Stimulated activated CD4-positive, alpha-beta T cell treated with anti-CD3 and anti-CD28 coated beads, Interleukin-1b, Interleukin-23, amount 100 ng/mL, for 24 hours (primary cell): ENCODE measurements around the gene OSBPL6.
"Not testable (repeated sequence)": the region's sequence is repeated elsewhere in the genome, so short reads cannot be mapped to it uniquely, and the experiment has no call there.

ENCODE experiments used
- DNase-seq, 4 experiments: peaks; one replicate each; pipeline ENCODE4 v3.0.0-alpha.2; 2020; ENCODE audit warnings: low read depth in 4 of 4, low spot score in 1 of 4

OSBPL6 gene

GRCh38 chr2:178333851-178334250 lies 139.5 kb downstream of the OSBPL6 start:
- DNase-seq = no peak

DNA sequence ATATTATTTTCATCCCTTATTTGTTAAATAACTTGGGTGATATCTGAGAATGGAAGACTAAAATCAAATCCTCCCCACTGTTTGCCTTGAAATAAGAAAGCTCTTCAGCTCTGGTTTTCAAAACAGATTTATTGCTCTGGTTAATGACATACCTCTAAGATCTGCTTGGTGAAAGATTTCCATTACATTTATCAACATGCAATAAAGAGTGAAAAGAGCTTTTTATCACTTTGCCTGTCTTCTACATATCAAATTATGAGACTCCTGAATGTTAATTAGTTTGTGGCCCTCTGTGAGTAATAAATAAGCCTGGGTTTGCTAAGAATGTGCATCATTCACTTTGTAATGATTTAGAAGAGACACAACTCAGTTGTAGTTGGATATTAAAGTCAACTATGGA lies 140.9 kb downstream of the OSBPL6 start:
- no peak for DNase-seq

DNA sequence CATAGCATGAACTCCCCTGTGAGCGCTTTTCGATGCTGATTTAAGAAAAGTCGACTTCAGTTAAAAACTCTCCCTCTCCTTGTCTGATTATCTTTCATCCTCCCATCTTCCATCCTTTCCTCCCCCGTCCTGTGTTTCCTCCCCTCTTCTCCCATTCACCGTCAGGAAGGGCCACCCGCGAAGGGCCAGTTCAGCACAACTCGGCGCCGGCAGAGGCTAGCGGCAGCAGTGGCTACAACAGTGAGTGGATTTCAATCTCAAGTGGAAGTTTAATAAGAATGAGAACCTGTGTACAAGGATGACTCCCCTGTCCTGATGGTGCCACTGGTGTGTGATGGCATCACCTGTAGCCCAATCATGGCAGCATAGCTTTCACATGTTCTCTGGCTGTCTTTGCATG lies 149.8 kb downstream of the OSBPL6 start:
- DNase-seq = no peak

GRCh38 chr2:178345951-178346350 lies 151.6 kb downstream of the OSBPL6 start:
- DNase-seq = no peak

GRCh38 chr2:178350051-178350450 lies 155.7 kb downstream of the OSBPL6 start:
- no peak for DNase-seq

DNA sequence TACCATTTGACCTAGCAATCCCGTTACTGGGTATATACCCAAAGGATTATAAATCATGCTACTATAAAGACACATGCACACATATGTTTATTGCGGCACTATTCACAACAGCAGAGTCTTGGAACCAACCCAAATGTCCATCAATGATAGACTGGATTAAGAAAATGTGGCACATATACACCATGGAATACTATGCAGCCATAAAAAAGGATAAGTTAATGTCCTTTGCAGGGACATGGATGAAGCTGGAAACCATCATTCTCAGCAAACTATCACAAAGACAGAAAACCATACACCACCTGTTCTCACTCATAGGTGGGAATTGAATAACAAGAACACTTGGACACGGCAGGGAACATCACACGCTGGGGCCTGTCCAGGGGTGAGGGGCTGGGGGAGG lies 163.4 kb downstream of the OSBPL6 start:
- not testable (repeated sequence) for DNase-seq

GRCh38 chr2:178359192-178359912 lies 165.0 kb downstream of the OSBPL6 start:
- no peak for DNase-seq

GRCh38 chr2:178361588-178361987 lies 167.3 kb downstream of the OSBPL6 start:
- DNase-seq = no peak

DNA sequence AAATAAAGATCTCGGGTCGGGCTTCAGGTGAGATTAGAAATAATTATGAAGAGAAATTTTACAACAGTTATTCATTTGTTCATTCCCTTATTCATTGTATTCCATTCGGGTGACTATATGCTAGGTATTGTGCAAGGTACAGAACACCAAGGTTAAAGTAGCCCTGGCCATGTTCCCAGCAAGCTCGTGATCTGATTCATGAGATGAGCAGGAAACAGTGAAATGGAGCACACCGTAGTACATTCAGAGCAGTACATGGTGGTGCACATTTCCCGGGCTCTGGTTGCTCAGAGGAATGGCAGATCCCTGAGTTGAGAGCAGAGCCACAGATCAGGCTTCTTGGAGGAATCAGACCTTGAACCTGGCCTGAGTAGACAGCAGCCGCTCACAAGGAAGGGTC lies 168.9 kb downstream of the OSBPL6 start:
- no peak for DNase-seq

- DNase-seq = no peak
These were observed 170.8 kb downstream of the OSBPL6 start for GRCh38 chr2:178365116-178365515.

DNA sequence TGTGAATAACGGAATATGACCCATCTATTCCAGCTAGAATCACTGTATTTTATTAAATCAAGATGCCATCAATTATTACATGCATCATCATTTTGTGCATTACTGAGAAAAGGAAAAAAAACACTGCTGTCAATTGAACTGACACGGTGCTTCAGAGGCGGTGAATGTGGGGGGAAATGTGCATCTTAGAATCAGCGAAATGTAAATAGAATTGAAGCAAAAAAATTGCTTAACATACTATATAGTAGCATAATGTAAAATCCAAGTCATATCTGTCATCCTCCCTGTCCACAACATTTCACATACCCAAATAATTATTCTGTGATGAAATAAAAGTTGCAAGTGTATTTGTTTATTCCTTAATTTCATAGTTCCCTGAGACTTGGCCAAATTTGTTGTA lies 172.1 kb downstream of the OSBPL6 start:
- no peak for DNase-seq

DNA sequence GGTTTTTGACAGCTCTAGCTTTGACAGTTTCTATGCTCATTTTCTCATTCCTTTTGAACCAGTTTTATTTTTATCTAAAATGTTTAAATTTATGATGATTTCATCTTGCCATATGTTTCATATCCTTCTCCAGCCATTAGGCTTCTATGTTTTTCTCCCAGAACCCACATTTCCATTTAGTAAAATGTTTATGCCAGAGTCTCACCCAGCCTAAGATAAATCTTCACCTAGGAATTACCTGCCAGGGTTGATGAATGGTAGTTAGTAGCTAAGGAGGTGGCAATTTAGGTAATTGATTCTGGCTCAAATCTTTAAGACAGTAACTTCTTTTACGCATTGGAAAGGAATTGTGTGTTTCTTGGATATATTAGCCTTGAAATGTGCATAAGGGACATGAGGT lies 173.0 kb downstream of the OSBPL6 start:
- DNase-seq = no peak

DNA sequence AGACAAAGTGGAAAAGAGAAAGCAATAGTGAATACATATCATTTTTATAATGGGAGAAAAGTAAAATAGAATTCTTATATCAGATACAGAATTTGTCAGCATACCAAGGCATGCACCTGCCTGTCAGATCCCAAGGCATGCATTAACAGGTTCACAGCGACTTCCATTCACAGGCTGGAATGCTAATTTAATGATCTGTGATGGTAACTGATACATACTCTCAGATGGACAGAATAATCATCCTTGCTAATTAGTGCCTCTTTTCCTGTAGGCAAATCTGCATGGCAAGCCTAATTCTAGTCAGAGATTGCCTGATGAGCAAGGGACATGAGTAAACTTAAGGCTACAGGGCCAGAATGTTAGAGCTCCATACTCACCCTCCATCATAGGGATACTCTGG lies 180.6 kb downstream of the OSBPL6 start:
- DNase-seq = no peak

DNA sequence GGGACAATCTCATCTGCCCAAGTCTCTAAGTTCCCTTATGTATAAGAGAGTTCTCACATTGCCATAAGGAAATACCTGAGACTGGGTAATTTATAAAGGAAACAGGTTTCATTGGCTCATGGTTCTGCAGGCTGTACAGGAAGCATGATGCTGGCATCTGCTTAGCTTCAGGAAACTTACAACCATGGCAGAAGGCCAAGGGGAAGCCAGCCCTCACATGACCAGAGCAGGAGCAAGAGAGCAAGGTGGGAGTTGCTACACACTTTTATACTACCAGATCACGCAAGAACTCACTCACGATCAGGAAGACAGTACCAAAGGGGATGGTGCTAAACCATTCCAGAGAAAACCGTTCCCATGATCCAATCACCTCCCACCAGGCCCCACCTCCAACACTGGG lies 182.7 kb downstream of the OSBPL6 start:
- DNase-seq = no peak

DNA sequence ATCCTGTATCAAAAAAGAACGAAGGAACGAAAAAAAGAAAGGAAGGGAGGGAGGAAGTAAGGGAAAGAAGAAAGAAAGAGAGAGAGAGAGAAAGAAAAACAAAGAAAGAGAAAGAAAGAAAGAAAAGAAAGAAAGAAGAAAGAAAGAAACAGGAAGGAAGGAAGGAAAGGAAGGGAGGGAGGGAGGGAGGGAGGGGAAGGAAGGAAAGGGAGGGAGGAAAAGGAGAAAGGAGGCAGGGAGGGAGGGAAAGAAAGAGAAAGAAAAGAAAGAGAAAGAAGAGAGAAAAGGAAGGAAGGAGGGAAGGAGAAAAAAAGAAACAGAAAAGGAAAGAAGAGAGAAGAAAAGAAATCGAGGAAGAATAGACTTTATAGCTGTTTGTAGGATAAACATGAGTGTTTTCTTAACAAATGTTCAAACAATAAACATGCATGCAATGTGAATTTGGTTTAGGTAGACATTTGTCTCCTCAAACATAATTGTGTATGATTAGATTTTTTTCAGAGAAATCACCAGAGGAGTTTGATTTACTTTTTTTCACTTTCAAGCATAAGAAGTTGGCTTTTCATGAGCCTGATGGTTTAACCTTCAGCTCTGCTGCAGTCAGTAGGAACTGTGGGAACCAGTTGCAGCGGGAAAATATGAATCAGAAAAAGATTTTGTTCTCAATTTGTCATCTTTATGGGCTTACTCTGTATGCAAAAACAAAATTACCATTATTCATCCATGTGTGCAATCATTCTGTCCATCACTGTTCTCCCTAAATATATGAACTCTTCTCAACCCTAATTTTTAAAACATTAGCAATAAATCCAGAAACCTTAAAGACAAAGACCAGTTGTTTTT lies 185.1 kb downstream of the OSBPL6 start:
- no peak for DNase-seq

DNA sequence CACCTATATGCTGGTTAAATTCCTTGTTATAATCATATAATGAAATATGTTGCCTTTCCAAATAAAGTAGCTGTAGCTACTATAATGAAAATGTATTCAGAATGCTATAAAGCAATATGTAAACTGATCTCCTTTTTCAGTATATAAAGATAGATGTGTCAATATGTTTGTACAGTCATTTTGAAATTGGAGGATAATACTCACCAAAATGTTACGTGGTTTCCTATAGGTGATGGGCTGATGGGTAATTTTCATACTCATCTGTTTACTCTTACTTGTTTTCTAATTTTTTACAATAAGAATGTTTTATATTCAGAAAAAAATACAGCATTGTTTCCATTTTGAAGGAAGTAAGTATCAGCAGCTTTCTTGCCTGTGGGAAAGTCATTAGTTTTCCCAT lies 186.5 kb downstream of the OSBPL6 start:
- no peak for DNase-seq

DNA sequence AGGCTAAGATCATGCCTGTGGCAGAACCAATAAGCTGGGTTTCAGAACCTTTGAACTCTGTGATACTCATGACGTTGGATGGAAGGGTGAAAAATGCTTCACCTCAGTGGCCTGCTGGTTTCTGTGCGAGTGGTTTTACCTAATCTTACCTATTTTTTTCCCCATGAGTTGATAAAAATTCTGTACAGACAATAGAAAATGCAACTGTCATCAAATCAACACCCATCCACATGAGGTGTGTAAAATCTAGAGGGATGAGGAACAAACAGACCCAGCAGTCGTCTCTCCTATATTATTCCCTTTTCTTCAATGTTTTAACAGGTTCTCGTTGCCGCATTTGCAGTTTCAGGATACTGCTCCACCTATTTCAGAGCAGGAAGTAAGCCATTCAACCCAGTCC lies 189.4 kb downstream of the OSBPL6 start:
- no peak for DNase-seq

DNA sequence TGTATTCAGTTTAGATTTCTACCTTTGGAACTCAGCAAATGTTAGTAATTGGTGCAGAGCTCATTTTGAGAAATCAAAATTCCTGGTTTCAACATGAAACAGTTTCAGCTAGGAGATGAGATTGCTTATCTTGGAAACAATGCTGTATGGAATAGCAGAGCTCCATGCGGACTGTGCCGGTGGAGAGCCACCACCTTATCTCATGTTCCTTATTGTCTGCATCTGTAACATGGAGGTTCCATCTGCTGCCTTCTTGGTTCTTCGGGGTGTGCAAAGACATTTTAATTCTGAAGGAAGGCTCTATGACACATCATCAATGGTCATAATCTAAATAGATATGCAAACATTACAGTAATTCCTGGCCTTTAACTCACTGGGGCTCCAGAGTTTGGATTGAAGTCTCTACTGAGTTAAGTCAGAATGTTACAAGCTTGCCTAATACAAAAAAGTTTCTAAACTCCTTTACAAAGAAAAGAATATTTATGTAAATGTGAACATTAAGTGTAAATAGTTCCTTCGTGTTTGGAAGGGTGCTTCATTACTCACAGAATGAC lies 191.4 kb downstream of the OSBPL6 start:
- DNase-seq = no peak

DNA sequence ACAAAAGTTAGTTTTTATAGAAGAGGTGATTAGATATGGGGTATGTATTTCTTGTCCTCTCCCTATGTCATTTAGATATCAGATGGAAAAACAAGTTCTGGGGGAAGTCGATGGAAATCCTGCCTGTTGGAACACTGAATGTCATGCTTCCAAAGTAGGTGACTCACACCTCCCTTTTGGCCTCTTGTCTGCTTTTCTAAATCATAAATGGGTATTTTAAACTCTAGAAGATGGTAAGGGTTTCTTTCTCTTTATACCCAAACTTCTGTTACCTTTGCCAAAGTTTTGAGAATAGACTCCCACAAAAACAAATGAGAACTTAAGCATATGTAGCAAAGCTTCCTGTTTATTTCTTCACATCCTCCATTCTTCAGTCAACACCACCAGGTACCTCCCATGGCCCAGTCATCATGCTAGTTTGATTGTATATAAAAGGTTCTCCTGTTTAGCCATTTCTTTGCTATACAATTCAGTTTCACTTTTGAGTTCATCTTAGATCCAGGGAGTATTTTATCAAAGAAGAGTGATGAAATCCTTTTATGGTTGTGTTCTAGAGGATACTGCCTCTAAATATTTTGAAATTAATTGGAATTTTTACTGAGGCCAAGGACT lies 192.8 kb downstream of the OSBPL6 start:
- no peak for DNase-seq

DNA sequence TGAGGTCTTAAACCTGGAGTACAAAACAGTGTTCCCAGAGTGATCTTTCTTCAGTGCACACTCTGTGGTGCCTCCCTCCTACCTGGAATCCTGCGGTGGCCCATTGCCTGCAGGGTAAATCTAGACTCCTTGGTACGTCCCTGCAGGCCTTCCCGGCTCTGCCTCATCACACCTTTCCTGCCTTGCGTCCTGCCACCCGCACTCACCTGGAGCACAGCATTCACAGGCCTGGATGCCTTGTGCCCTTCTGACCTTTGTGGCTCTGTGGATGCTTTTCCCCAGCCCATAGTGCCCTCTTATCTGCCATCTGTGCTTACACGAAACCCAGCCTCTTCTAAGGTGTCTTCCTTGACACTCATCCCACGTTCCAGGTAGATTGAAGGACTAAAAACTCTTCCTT lies 194.0 kb downstream of the OSBPL6 start:
- DNase-seq = no peak

DNA sequence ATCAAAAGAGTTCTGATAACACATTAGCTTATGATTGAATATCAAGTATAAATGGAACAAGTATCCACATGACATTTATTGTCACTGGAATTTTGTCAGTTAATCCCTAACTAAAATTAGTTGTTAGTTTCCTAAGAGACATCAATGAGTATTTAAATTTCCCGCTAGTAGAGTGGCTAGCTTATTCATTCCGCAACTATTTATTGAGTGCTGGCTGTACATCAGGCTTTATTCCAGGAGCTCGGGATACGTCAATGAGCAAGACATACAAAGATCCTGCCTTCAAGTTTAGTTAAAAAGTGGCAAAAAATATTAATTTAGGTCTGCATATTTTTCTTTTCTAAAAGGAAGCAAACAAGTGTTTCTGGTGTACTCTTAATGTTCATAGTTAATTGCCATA lies 197.4 kb downstream of the OSBPL6 start:
- DNase-seq = no peak

DNA sequence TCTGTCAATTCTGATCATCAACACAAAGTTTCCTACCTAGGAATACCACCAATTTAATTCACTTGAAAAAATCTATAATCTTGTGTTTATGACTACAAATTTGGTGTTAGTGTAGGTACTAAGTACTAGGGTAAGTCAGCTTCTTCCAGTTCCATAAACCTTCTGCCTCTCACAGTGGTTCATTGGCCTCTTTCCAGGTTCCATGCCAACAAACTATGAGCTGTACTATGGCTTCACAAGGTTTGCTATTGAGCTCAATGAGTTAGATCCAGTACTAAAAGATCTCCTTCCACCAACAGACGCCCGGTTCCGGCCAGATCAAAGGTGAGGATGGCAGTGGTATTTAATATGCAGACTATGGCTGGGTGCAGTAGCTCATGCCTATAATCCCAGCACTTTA lies 197.9 kb downstream of the OSBPL6 start:
- DNase-seq = no peak
